CD14-positive monocyte (primary cell): Measurements from ENCODE around the gene PPP2R2D. TPM values are rescaled to one million over a fixed set of nuclear protein-coding genes. Genes with fewer than 3 reads are reported as not detected.

Experiments
- DNase-seq, 3 donors: peaks; one replicate each; pipeline ENCODE4 v3.0.0-alpha.2; 2011 to 2022
- H2AFZ ChIP-seq: 2 replicates; pipeline ENCODE4 v1.6.0; 2012; ENCODE audit warnings: mild to moderate bottlenecking, low read depth, low read length, inconsistent platforms; ENCODE audit not compliant: insufficient read depth, poor library complexity, severe bottlenecking
- H3K27ac ChIP-seq, 2 donors: 1 replicate in 1 of 2; 2 replicates in 1 of 2; pipeline ENCODE4 v1.5.1; 2012 to 2013; ENCODE audit warnings: low read length in 2 of 2, control low read depth in 1 of 2, inconsistent platforms in 1 of 2, low read depth in 1 of 2, mild to moderate bottlenecking in 1 of 2
- H3K27me3 ChIP-seq, 2 donors: one replicate each; pipeline versions ENCODE4 v1.6.0 to v1.6.1; 2011 to 2013; ENCODE audit warnings: low read length in 2 of 2; ENCODE audit not compliant: control insufficient read depth in 2 of 2, insufficient read depth in 2 of 2
- H3K36me3 ChIP-seq, 2 donors: replicated peaks in 1 of 2; 1 replicate in 1 of 2; 2 replicates in 1 of 2; pipeline versions ENCODE4 v1.5.1 to v1.6.1; 2012 to 2013; ENCODE audit warnings: low read length in 2 of 2, control low read depth in 1 of 2, inconsistent platforms in 1 of 2, mild to moderate bottlenecking in 1 of 2; ENCODE audit not compliant: insufficient read depth in 2 of 2, control insufficient read depth in 1 of 2
- H3K4me1 ChIP-seq, 2 donors: 1 replicate in 1 of 2; 2 replicates in 1 of 2; pipeline versions ENCODE4 v1.5.1 to v1.6.1; 2012 to 2013; ENCODE audit warnings: low read length in 2 of 2, control low read depth in 1 of 2, inconsistent platforms in 1 of 2, mild to moderate bottlenecking in 1 of 2, moderate library complexity in 1 of 2; ENCODE audit not compliant: insufficient read depth in 2 of 2, control insufficient read depth in 1 of 2
- H3K4me2 ChIP-seq: replicated peaks from 2 replicates; pipeline ENCODE3; 2012; ENCODE audit warnings: low read length, moderate library complexity, mild to moderate bottlenecking; ENCODE audit not compliant: poor library complexity, severe bottlenecking; ENCODE audit errors: extremely low read depth
- H3K4me3 ChIP-seq, 3 experiments: fragments of 200-600 bp in 1 of 3; sonication (generic) in 1 of 3; replicated peaks in 1 of 3; 1 replicate in 2 of 3; 2 replicates in 1 of 3; pipeline ENCODE4 v1.5.1; 2011 to 2013; ENCODE audit warnings: low read length in 3 of 3, mild to moderate bottlenecking in 3 of 3, control low read depth in 2 of 3, low read depth in 2 of 3, inconsistent platforms in 1 of 3, moderate library complexity in 1 of 3
- H3K79me2 ChIP-seq: 2 replicates; pipeline ENCODE4 v1.6.0; 2012; ENCODE audit warnings: mild to moderate bottlenecking, control low read depth, inconsistent platforms, low read length, moderate library complexity; ENCODE audit not compliant: insufficient read depth
- H3K9ac ChIP-seq: 2 replicates; pipeline ENCODE4 v1.6.0; 2017; ENCODE audit warnings: low read length, mild to moderate bottlenecking; ENCODE audit not compliant: insufficient read depth, poor library complexity, severe bottlenecking
- H3K9me3 ChIP-seq, 2 donors: replicated peaks in 1 of 2; 1 replicate in 1 of 2; 2 replicates in 1 of 2; pipeline versions ENCODE4 v1.5.1 to v1.6.1; 2012 to 2013; ENCODE audit warnings: low read length in 2 of 2, control low read depth in 1 of 2; ENCODE audit not compliant: control insufficient read depth in 1 of 2, insufficient read depth in 1 of 2
- H4K20me1 ChIP-seq: 2 replicates; pipeline ENCODE4 v1.6.0; 2012; ENCODE audit warnings: mild to moderate bottlenecking, low read length, control low read depth, moderate library complexity; ENCODE audit not compliant: insufficient read depth
- H3K27ac Mint-ChIP-seq, 7 donors: one replicate each; pipeline ENCODE4 v1.8.0; 2020; ENCODE audit warnings: mild to moderate bottlenecking in 7 of 7, mixed read lengths in 7 of 7, moderate library complexity in 6 of 7, inconsistent platforms in 2 of 7
- H3K27me3 Mint-ChIP-seq, 3 donors: one replicate each; pipeline ENCODE4 v1.8.0; 2021 to 2022; ENCODE audit warnings: low read depth in 3 of 3, mild to moderate bottlenecking in 3 of 3, mixed read lengths in 3 of 3, moderate library complexity in 3 of 3, inconsistent platforms in 1 of 3
- H3K36me3 Mint-ChIP-seq, 2 donors: one replicate each; pipeline ENCODE4 v1.8.0; 2020; ENCODE audit warnings: mixed read lengths in 2 of 2, inconsistent platforms in 1 of 2, mild to moderate bottlenecking in 1 of 2
- H3K4me1 Mint-ChIP-seq: one replicate; pipeline ENCODE4 v1.8.0; 2020; ENCODE audit warnings: mild to moderate bottlenecking, mixed read lengths
- H3K4me3 Mint-ChIP-seq, 2 donors: one replicate each; pipeline ENCODE4 v1.8.0; 2020; ENCODE audit warnings: mild to moderate bottlenecking in 2 of 2, mixed read lengths in 2 of 2, moderate library complexity in 1 of 2
- H3K9me3 Mint-ChIP-seq, 7 donors: one replicate each; pipeline ENCODE4 v1.8.0; 2020 to 2022; ENCODE audit warnings: mixed read lengths in 7 of 7, mild to moderate bottlenecking in 6 of 7, moderate library complexity in 6 of 7, inconsistent platforms in 2 of 7
- WGBS: methylation state at CpG from one replicate; pipeline ENCODE4 v1.1.5; 2013; ENCODE audit warnings: missing lambda C conversion rate; ENCODE audit not compliant: insufficient coverage; 5-methylcytosine and 5-hydroxymethylcytosine counted together
- intact Hi-C, 2 donors: fragments of 100-400 bp; cut with micrococcal nuclease; formaldehyde crosslinking; loops; one replicate each; pipeline versions ENCODE4 v1.15.0 to v1.15.1; 2023
- polyA plus RNA-seq, 3 donors: library from polyadenylated mRNA; depleted of rRNA in 1 of 3; unstranded in 2 of 3; stranded (reverse) in 1 of 3; fragments of 300-500 nt in 2 of 3; fragments of >200 nt in 1 of 3; fragmentation: Illumina TruSeq in 2 of 3; gene quantifications; 1 replicate in 2 of 3; 2 replicates in 1 of 3; pipeline ENCODE4 v1.2.3, GENCODE V29; 2012 to 2021
- TF ChIP-seq, protein P1 (sequence below): fragments of 200-600 bp; IDR thresholded peaks from one replicate; pipeline ENCODE4 v1.8.0; 2022; ENCODE audit warnings: antibody characterized with exemption, mild to moderate bottlenecking

PPP2R2D gene
- polyA plus RNA-seq, 3 donors: 12.8 to 23.5 (median 12.9) TPM

DNA sequence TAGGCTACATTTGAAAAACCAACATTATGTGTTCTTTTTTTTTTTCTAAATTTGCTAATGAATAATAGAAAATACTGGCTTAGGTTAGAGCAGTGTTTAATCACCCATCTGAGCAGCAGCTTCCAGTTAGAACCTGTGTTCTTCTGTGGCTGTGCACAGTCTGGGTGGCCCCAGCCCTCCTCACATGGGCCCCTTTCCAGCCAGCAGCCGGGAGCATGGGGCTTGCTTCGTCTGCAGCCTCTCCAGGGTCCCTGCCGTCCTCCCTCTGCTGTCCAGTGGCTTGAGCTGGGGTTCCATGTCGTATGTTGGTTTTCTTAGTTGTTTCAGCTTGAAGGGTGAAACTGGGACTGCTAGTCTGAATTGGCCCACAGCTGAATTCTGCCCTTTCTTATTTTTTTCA lies 43.6 kb downstream of the PPP2R2D start:
- H2AFZ ChIP-seq: no peak overlapping the region
- intact Hi-C loops: no loop called here
- TF ChIP-seq, protein P1, sequence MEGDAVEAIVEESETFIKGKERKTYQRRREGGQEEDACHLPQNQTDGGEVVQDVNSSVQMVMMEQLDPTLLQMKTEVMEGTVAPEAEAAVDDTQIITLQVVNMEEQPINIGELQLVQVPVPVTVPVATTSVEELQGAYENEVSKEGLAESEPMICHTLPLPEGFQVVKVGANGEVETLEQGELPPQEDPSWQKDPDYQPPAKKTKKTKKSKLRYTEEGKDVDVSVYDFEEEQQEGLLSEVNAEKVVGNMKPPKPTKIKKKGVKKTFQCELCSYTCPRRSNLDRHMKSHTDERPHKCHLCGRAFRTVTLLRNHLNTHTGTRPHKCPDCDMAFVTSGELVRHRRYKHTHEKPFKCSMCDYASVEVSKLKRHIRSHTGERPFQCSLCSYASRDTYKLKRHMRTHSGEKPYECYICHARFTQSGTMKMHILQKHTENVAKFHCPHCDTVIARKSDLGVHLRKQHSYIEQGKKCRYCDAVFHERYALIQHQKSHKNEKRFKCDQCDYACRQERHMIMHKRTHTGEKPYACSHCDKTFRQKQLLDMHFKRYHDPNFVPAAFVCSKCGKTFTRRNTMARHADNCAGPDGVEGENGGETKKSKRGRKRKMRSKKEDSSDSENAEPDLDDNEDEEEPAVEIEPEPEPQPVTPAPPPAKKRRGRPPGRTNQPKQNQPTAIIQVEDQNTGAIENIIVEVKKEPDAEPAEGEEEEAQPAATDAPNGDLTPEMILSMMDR: no peak
- H3K9ac ChIP-seq: no peak overlapping the region
- no peaks in the 10 kb centered on the region for H3K27me3 ChIP-seq
- H3K4me3 ChIP-seq: no peak overlapping the region
- no peaks in the 10 kb centered on the region for H3K4me1 Mint-ChIP-seq
- H3K79me2 ChIP-seq: no peaks in the 10 kb centered on the region
- no peak overlapping the region for H3K27ac Mint-ChIP-seq
- H3K4me1 ChIP-seq: no peaks in the 10 kb centered on the region
- no peak overlapping the region for H3K4me3 Mint-ChIP-seq
- peaks cover 0 to 1% (median 0%) of the 10 kb centered on the region in 3 donors for H3K27me3 Mint-ChIP-seq
- no peak overlapping the region for H3K27ac ChIP-seq
- peaks cover 23% of the 10 kb centered on the region for H4K20me1 ChIP-seq
- peaks cover 86 to 100% of the 10 kb centered on the region in 2 donors for H3K36me3 ChIP-seq
- H3K4me2 ChIP-seq: no peak overlapping the region
- no peaks in the 10 kb centered on the region for H3K9me3 ChIP-seq
- peaks cover 0 to 11% (median 1%) of the 10 kb centered on the region in 7 donors for H3K9me3 Mint-ChIP-seq
- DNase-seq: no peak
- peaks cover 92 to 96% of the 10 kb centered on the region in 2 donors for H3K36me3 Mint-ChIP-seq
- WGBS: 100% methylated on average over 1 of the region's 4 CpGs

DNA sequence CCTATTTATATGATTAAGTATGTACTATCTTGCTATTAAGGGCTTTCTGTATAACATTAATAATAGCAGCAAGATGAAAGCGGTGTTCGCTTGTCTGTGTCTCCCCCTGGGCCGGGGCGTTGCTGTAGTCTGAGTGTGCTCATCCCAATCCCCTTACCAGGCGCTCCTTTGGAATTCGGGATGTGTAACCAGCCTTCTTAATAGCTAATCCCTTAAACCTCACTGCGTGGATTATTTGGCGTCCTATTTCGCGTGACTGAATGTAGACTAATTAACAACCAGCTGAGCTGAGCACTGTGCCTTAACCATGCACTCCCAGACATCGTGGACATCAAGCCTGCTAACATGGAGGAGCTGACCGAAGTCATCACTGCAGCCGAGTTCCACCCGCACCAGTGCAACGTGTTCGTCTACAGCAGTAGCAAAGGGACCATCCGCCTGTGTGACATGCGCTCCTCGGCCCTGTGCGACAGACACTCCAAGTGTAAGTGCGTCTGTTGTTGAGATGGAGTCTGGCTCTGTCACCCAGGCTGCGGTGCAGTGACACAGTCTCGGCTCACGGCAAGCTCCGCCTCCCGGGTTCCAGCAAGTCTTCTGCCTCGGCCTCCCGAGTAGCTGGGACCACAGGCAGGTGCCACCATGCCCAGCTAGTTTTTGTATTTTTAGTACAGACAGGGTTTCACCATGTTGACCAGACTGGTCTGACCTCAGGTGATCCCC lies 44.3 kb downstream of the PPP2R2D start:
- intact Hi-C loops: no loop called here
- Histone ChIP-seq H3K4me2 (no peak overlapping the region), H2AFZ (no peak overlapping the region), H3K9ac (no peak overlapping the region), H3K4me3 (no peak overlapping the region), H3K27me3 (no peaks in the 10 kb centered on the region), H3K27ac (no peak overlapping the region), H3K36me3 (peaks cover 86 to 100% of the 10 kb centered on the region in 2 donors), H3K9me3 (no peaks in the 10 kb centered on the region), H3K79me2 (no peaks in the 10 kb centered on the region), H4K20me1 (peaks cover 23% of the 10 kb centered on the region), H3K4me1 (no peaks in the 10 kb centered on the region)
- H3K4me1 Mint-ChIP-seq: no peaks in the 10 kb centered on the region
- no peak for DNase-seq
- TF ChIP-seq, protein P1: no peak
- H3K27ac Mint-ChIP-seq: peak overlapping the region in 1 of 7 donors; percentile 21
- peaks cover 0 to 1% (median 0%) of the 10 kb centered on the region in 3 donors for H3K27me3 Mint-ChIP-seq
- no peak overlapping the region for H3K4me3 Mint-ChIP-seq
- H3K9me3 Mint-ChIP-seq: peaks cover 0 to 13% (median 2%) of the 10 kb centered on the region in 7 donors
- H3K36me3 Mint-ChIP-seq: peaks cover 90 to 93% of the 10 kb centered on the region in 2 donors
- WGBS: 98% methylated on average over 26 of the region's 28 CpGs
